ENCODE measurements around the gene TACR3. TPM values are rescaled to one million over a fixed set of nuclear protein-coding genes. Genes with fewer than 3 reads are reported as not detected.

TACR3 gene
- polyA plus RNA-seq, 1 donor from 2014 or later: not detected

DNA sequence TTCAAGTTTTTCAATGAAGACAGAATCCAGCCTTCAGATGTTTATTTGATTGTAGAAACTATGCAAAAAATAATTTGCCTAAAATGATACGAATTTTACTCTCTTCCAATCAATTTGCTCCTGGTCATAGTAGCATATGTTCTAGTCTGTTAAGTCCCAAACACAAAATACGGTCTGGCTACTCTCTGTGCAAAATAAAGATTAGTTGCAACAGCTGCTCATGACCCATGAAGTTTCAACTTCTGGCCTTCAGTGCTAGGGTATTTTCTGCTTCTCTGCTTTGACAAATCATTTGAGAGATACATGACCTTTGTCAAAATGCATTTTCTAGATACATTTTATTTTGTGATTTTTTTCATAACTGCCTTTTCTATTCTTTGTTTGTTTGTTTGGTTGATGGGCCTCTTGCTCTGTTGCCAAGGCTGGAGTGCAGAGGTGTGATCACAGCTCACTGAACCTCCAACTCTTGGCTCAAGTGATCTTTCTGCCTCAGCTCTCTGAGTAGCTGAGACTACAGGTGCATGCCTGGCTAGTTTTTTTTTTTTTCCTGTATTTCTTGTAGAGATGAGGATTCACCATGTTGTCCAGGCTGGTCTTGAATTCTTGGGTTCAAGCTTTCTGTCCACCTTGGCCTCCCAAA, 55.2 kb downstream of the TACR3 start:
- H3K36me3 ChIP-seq (ENCODE audit: insufficient read depth, low read length): no peaks in the 10 kb centered on the region
- H3K27ac ChIP-seq (ENCODE audit: low read length): no peak overlapping the region
- no peak overlapping the region for H3K4me2 ChIP-seq (ENCODE audit: low read length)
- no peaks in the 10 kb centered on the region for H4K20me1 ChIP-seq (ENCODE audit: insufficient read depth)
- no peaks in the 10 kb centered on the region for H3K9me2 ChIP-seq (ENCODE audit: insufficient read depth, low read length)
- no peaks in the 10 kb centered on the region for H3F3A ChIP-seq (ENCODE audit: insufficient read depth, low read length, poor library complexity, severe bottlenecking)
- H3K9ac ChIP-seq (ENCODE audit: low read length): no peak overlapping the region
- no peaks in the 10 kb centered on the region for H3K27me3 ChIP-seq (ENCODE audit: insufficient read depth, low read depth, low read length)
- no peaks in the 10 kb centered on the region for H3K79me2 ChIP-seq (replicated peaks; ENCODE audit: insufficient read depth, low read length)
- TF ChIP-seq, protein P1, sequence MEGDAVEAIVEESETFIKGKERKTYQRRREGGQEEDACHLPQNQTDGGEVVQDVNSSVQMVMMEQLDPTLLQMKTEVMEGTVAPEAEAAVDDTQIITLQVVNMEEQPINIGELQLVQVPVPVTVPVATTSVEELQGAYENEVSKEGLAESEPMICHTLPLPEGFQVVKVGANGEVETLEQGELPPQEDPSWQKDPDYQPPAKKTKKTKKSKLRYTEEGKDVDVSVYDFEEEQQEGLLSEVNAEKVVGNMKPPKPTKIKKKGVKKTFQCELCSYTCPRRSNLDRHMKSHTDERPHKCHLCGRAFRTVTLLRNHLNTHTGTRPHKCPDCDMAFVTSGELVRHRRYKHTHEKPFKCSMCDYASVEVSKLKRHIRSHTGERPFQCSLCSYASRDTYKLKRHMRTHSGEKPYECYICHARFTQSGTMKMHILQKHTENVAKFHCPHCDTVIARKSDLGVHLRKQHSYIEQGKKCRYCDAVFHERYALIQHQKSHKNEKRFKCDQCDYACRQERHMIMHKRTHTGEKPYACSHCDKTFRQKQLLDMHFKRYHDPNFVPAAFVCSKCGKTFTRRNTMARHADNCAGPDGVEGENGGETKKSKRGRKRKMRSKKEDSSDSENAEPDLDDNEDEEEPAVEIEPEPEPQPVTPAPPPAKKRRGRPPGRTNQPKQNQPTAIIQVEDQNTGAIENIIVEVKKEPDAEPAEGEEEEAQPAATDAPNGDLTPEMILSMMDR (IDR thresholded peaks at IDR 0.05; ENCODE audit: poor library complexity, severe bottlenecking): no peak
- TF ChIP-seq, protein P2, sequence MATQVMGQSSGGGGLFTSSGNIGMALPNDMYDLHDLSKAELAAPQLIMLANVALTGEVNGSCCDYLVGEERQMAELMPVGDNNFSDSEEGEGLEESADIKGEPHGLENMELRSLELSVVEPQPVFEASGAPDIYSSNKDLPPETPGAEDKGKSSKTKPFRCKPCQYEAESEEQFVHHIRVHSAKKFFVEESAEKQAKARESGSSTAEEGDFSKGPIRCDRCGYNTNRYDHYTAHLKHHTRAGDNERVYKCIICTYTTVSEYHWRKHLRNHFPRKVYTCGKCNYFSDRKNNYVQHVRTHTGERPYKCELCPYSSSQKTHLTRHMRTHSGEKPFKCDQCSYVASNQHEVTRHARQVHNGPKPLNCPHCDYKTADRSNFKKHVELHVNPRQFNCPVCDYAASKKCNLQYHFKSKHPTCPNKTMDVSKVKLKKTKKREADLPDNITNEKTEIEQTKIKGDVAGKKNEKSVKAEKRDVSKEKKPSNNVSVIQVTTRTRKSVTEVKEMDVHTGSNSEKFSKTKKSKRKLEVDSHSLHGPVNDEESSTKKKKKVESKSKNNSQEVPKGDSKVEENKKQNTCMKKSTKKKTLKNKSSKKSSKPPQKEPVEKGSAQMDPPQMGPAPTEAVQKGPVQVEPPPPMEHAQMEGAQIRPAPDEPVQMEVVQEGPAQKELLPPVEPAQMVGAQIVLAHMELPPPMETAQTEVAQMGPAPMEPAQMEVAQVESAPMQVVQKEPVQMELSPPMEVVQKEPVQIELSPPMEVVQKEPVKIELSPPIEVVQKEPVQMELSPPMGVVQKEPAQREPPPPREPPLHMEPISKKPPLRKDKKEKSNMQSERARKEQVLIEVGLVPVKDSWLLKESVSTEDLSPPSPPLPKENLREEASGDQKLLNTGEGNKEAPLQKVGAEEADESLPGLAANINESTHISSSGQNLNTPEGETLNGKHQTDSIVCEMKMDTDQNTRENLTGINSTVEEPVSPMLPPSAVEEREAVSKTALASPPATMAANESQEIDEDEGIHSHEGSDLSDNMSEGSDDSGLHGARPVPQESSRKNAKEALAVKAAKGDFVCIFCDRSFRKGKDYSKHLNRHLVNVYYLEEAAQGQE (IDR thresholded peaks at IDR 0.05; ENCODE audit: borderline replicate concordance): no peak
- TF ChIP-seq MXI1 (conservative IDR thresholded peaks at IDR 0.05; ENCODE audit: poor library complexity, severe bottlenecking) (no peak), RAD21 (conservative IDR thresholded peaks at IDR 0.05) (no peak), EP300 (conservative IDR thresholded peaks at IDR 0.05; ENCODE audit: poor library complexity, severe bottlenecking) (no peak), SMC3 (conservative IDR thresholded peaks at IDR 0.05; ENCODE audit: poor library complexity) (no peak), TAF1 (IDR thresholded peaks at IDR 0.05; ENCODE audit: low read depth) (no peak), POLR2AphosphoS5 (IDR thresholded peaks at IDR 0.05) (no peak), EZH2 (IDR thresholded peaks at IDR 0.05; ENCODE audit: borderline replicate concordance, insufficient read depth, low read length, poor library complexity, severe bottlenecking) (no peak)
- H3K4me3 ChIP-seq (ENCODE audit: low read length): no peak overlapping the region
- H2AFZ ChIP-seq (ENCODE audit: low read depth, low read length): no peak overlapping the region
- no peaks in the 10 kb centered on the region for H3K9me3 ChIP-seq (ENCODE audit: low read length)

DNA sequence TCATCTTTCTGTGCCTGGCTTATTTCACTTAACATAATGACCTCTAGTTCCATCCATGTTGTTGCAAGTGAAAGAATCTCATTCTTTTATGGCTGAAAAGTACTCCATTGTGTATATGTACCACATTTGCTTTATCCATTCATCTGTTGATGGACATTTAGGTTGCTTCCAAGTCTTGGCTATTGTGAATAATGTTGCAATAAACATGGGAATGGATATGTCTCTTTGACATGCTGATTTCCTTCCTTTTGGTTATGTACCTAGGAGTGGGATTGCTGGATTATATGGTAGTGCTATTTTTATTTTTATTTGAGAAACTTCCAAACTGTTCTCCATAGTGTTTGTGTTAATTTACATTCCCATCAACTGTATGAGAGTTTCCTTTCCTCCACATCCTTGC, 71.2 kb downstream of the TACR3 start:
- Histone ChIP-seq H3K9me3 (ENCODE audit: low read length) (no peaks in the 10 kb centered on the region), H3F3A (ENCODE audit: insufficient read depth, low read length, poor library complexity, severe bottlenecking) (no peaks in the 10 kb centered on the region), H2AFZ (ENCODE audit: low read depth, low read length) (no peak overlapping the region), H3K9me2 (ENCODE audit: insufficient read depth, low read length) (no peaks in the 10 kb centered on the region), H3K27me3 (ENCODE audit: insufficient read depth, low read depth, low read length) (no peaks in the 10 kb centered on the region), H3K4me3 (ENCODE audit: low read length) (no peak overlapping the region), H3K36me3 (ENCODE audit: insufficient read depth, low read length) (no peaks in the 10 kb centered on the region), H3K4me2 (ENCODE audit: low read length) (no peak overlapping the region), H3K79me2 (replicated peaks; ENCODE audit: insufficient read depth, low read length) (no peaks in the 10 kb centered on the region), H3K27ac (ENCODE audit: low read length) (no peak overlapping the region), H3K9ac (ENCODE audit: low read length) (no peak overlapping the region), H4K20me1 (ENCODE audit: insufficient read depth) (no peaks in the 10 kb centered on the region)
- TF ChIP-seq EP300 (conservative IDR thresholded peaks at IDR 0.05; ENCODE audit: poor library complexity, severe bottlenecking) (no peak), MXI1 (conservative IDR thresholded peaks at IDR 0.05; ENCODE audit: poor library complexity, severe bottlenecking) (no peak), POLR2AphosphoS5 (IDR thresholded peaks at IDR 0.05) (no peak), EZH2 (IDR thresholded peaks at IDR 0.05; ENCODE audit: borderline replicate concordance, insufficient read depth, low read length, poor library complexity, severe bottlenecking) (no peak), RAD21 (conservative IDR thresholded peaks at IDR 0.05) (no peak), TAF1 (IDR thresholded peaks at IDR 0.05; ENCODE audit: low read depth) (no peak), SMC3 (conservative IDR thresholded peaks at IDR 0.05; ENCODE audit: poor library complexity) (no peak)
- TF ChIP-seq, protein P1 (IDR thresholded peaks at IDR 0.05; ENCODE audit: poor library complexity, severe bottlenecking): no peak
- TF ChIP-seq, protein P2 (IDR thresholded peaks at IDR 0.05; ENCODE audit: borderline replicate concordance): no peak

Data from neural cell (in vitro differentiated cells).